ENCODE results near the gene DCK. TPM values are rescaled to one million over a fixed set of nuclear protein-coding genes. Genes with fewer than 3 reads are reported as not detected.
"Not testable (repeated sequence)": the region's sequence is repeated elsewhere in the genome, so short reads cannot be mapped to it uniquely, and the experiment has no call there.

Gene DCK
- total RNA-seq, 1 experiment from 2014 or later, result 51.2 TPM

- DNase-seq (ENCODE audit: low read depth), result not testable (repeated sequence)
These were observed 7.9 kb downstream of the DCK start for GRCh38 chr4:71001363-71001762.

- no peak for DNase-seq (ENCODE audit: low read depth)
These were observed 10.9 kb downstream of the DCK start for GRCh38 chr4:71004281-71004851.

GRCh38 chr4:71005025-71005424, 11.6 kb downstream of the DCK start:
- DNase-seq (ENCODE audit: low read depth), result not testable (repeated sequence)

- no peak for DNase-seq (ENCODE audit: low read depth)
These were observed 12.9 kb downstream of the DCK start for GRCh38 chr4:71006203-71006907.

- no peak for DNase-seq (ENCODE audit: low read depth)
These were observed 14.7 kb downstream of the DCK start for GRCh38 chr4:71008196-71008595.

- no peak for DNase-seq (ENCODE audit: low read depth)
These were observed 15.6 kb downstream of the DCK start for GRCh38 chr4:71009086-71009485.

- peak; percentile 43 for DNase-seq (ENCODE audit: low read depth)
These were observed 16.6 kb downstream of the DCK start for GRCh38 chr4:71009890-71010588.

GRCh38 chr4:71011451-71011850, 18.0 kb downstream of the DCK start:
- no peak for DNase-seq (ENCODE audit: low read depth)

GRCh38 chr4:71017391-71017790, 23.9 kb downstream of the DCK start:
- not testable (repeated sequence) for DNase-seq (ENCODE audit: low read depth)

GRCh38 chr4:71020611-71021010, 27.2 kb downstream of the DCK start:
- DNase-seq (ENCODE audit: low read depth), result no peak

GRCh38 chr4:71025654-71026053, 32.2 kb downstream of the DCK start:
- no peak for DNase-seq (ENCODE audit: low read depth)

GRCh38 chr4:71026086-71026485, 32.6 kb downstream of the DCK start:
- DNase-seq (ENCODE audit: low read depth), result peak; percentile 84

GRCh38 chr4:71027611-71028010, 34.2 kb downstream of the DCK start:
- no peak for DNase-seq (ENCODE audit: low read depth)

GRCh38 chr4:71029504-71029903, 36.1 kb downstream of the DCK start:
- DNase-seq (ENCODE audit: low read depth), result no peak

- peak; percentile 57 for DNase-seq (ENCODE audit: low read depth)
These were observed 38.7 kb downstream of the DCK start for GRCh38 chr4:71032106-71032505.

GRCh38 chr4:71045256-71045655, 51.8 kb downstream of the DCK start:
- no peak for DNase-seq (ENCODE audit: low read depth)

GRCh38 chr4:71049395-71049794, 55.9 kb downstream of the DCK start:
- no peak for DNase-seq (ENCODE audit: low read depth)

- DNase-seq (ENCODE audit: low read depth), result no peak
These were observed 57.4 kb downstream of the DCK start for GRCh38 chr4:71050809-71051208.

GRCh38 chr4:71052034-71052433, 58.6 kb downstream of the DCK start:
- no peak for DNase-seq (ENCODE audit: low read depth)

GRCh38 chr4:71052716-71053115, 59.3 kb downstream of the DCK start:
- DNase-seq (ENCODE audit: low read depth), result no peak

- not testable (repeated sequence) for DNase-seq (ENCODE audit: low read depth)
These were observed 60.2 kb downstream of the DCK start for GRCh38 chr4:71053613-71054012.

- not testable (repeated sequence) for DNase-seq (ENCODE audit: low read depth)
These were observed 66.1 kb downstream of the DCK start for GRCh38 chr4:71059573-71059972.

- DNase-seq (ENCODE audit: low read depth), result no peak
These were observed 69.0 kb downstream of the DCK start for GRCh38 chr4:71062436-71062835.
